ENCODE results near the gene CD151.

The CD151 gene

GRCh38 chr11:863023-863909, 30.5 kb downstream of the CD151 start:
- no peak overlapping the region for H3K9ac ChIP-seq
- no peaks in the 10 kb centered on the region for H3K9me3 ChIP-seq
- TF ChIP-seq Cebpa-rat (IDR thresholded peaks at IDR 0.05): no peak
- no peak overlapping the region for H3K4me3 ChIP-seq
- H3K27ac ChIP-seq: no peak overlapping the region; the same call in 1 of the 2 replicates
- H3K27me3 ChIP-seq: no peaks in the 10 kb centered on the region
- H3K36me3 ChIP-seq: peaks cover 51% of the 10 kb centered on the region; the same call in 1 of the 2 replicates
- no peak overlapping the region for H3K4me2 ChIP-seq
- H4K20me1 ChIP-seq: peaks cover 56% of the 10 kb centered on the region
- peaks cover 46% of the 10 kb centered on the region for H3K4me1 ChIP-seq

- Histone ChIP-seq H3K27me3 (no peaks in the 10 kb centered on the region), H3K27ac (no peak overlapping the region), H3K36me3 (peaks cover 60% of the 10 kb centered on the region; the same call in 1 of the 2 replicates), H4K20me1 (peaks cover 60% of the 10 kb centered on the region), H3K9ac (no peak overlapping the region), H3K4me2 (no peak overlapping the region), H3K4me3 (no peak overlapping the region), H3K4me1 (peaks cover 38% of the 10 kb centered on the region), H3K9me3 (no peaks in the 10 kb centered on the region)
- TF ChIP-seq Cebpa-rat (IDR thresholded peaks at IDR 0.05): no peak
Observed at GRCh38 chr11:863910-864827, 31.4 kb downstream of the CD151 start.

GRCh38 chr11:864898-865297, 32.1 kb downstream of the CD151 start:
- Histone ChIP-seq H3K9me3 (no peaks in the 10 kb centered on the region), H3K36me3 (peaks cover 68% of the 10 kb centered on the region), H4K20me1 (peaks cover 60% of the 10 kb centered on the region), H3K27ac (no peak overlapping the region), H3K9ac (no peak overlapping the region), H3K4me3 (no peak overlapping the region), H3K4me2 (no peak overlapping the region), H3K4me1 (peaks cover 31% of the 10 kb centered on the region), H3K27me3 (no peaks in the 10 kb centered on the region)
- TF ChIP-seq Cebpa-rat (IDR thresholded peaks at IDR 0.05): no peak

GRCh38 chr11:865462-866430, 33.0 kb downstream of the CD151 start:
- H3K4me3 ChIP-seq: no peak overlapping the region
- no peaks in the 10 kb centered on the region for H3K9me3 ChIP-seq
- no peak for TF ChIP-seq Cebpa-rat (IDR thresholded peaks at IDR 0.05)
- no peak overlapping the region for H3K4me2 ChIP-seq
- H3K9ac ChIP-seq: no peak overlapping the region
- H4K20me1 ChIP-seq: peaks cover 51% of the 10 kb centered on the region
- H3K27me3 ChIP-seq: no peaks in the 10 kb centered on the region
- peaks cover 22% of the 10 kb centered on the region for H3K4me1 ChIP-seq
- no peak overlapping the region for H3K27ac ChIP-seq
- H3K36me3 ChIP-seq: peaks cover 71% of the 10 kb centered on the region

- peaks cover 17% of the 10 kb centered on the region for H3K4me1 ChIP-seq
- no peak overlapping the region for H3K4me3 ChIP-seq
- no peak for TF ChIP-seq Cebpa-rat (IDR thresholded peaks at IDR 0.05)
- H4K20me1 ChIP-seq: peaks cover 47% of the 10 kb centered on the region
- no peak overlapping the region for H3K4me2 ChIP-seq
- no peak overlapping the region for H3K9ac ChIP-seq
- H3K27me3 ChIP-seq: no peaks in the 10 kb centered on the region
- no peaks in the 10 kb centered on the region for H3K9me3 ChIP-seq
- peaks cover 73% of the 10 kb centered on the region for H3K36me3 ChIP-seq
- no peak overlapping the region for H3K27ac ChIP-seq
Observed at GRCh38 chr11:866481-866880, 33.7 kb downstream of the CD151 start.

GRCh38 chr11:867856-868358, 35.2 kb downstream of the CD151 start:
- H3K4me1 ChIP-seq: 0 out of 2 replicates have a peak, but pooled peaks cover 4% of the 10 kb centered on the region
- H3K27me3 ChIP-seq: no peaks in the 10 kb centered on the region
- H4K20me1 ChIP-seq: peaks cover 41% of the 10 kb centered on the region
- no peak overlapping the region for H3K4me3 ChIP-seq
- H3K36me3 ChIP-seq: peaks cover 76% of the 10 kb centered on the region
- TF ChIP-seq Cebpa-rat (IDR thresholded peaks at IDR 0.05): no peak
- H3K27ac ChIP-seq: no peak overlapping the region
- no peaks in the 10 kb centered on the region for H3K9me3 ChIP-seq
- no peak overlapping the region for H3K9ac ChIP-seq
- H3K4me2 ChIP-seq: no peak overlapping the region

GRCh38 chr11:868394-868793, 35.6 kb downstream of the CD151 start:
- H3K9ac ChIP-seq: no peak overlapping the region
- H3K4me1 ChIP-seq: 0 out of 2 replicates have a peak, but pooled peaks cover 3% of the 10 kb centered on the region
- H3K4me2 ChIP-seq: no peak overlapping the region
- H3K27ac ChIP-seq: no peak overlapping the region
- H3K4me3 ChIP-seq: no peak overlapping the region
- no peak for TF ChIP-seq Cebpa-rat (IDR thresholded peaks at IDR 0.05)
- peaks cover 37% of the 10 kb centered on the region for H4K20me1 ChIP-seq
- H3K36me3 ChIP-seq: peaks cover 77% of the 10 kb centered on the region
- no peaks in the 10 kb centered on the region for H3K27me3 ChIP-seq
- H3K9me3 ChIP-seq: no peaks in the 10 kb centered on the region

GRCh38 chr11:868802-869201, 36.0 kb downstream of the CD151 start:
- H3K27me3 ChIP-seq: no peaks in the 10 kb centered on the region
- H4K20me1 ChIP-seq: peaks cover 32% of the 10 kb centered on the region
- H3K9me3 ChIP-seq: no peaks in the 10 kb centered on the region
- no peak for TF ChIP-seq Cebpa-rat (IDR thresholded peaks at IDR 0.05)
- H3K4me2 ChIP-seq: no peak overlapping the region
- no peaks in the 10 kb centered on the region for H3K4me1 ChIP-seq
- H3K27ac ChIP-seq: no peak overlapping the region
- H3K9ac ChIP-seq: no peak overlapping the region
- H3K4me3 ChIP-seq: no peak overlapping the region
- peaks cover 77% of the 10 kb centered on the region for H3K36me3 ChIP-seq

Measured in BLaER1 (cell line).